Activated T-helper 2 cell treated with anti-CD3 and anti-CD28 coated beads, Interferon-gamma antibody, Interleukin-2, Interleukin-4, amounts not matched to agents 10 μg/mL and 5 μg/mL and 100 μg/mL, durations not matched to agents 14 hours and 24 hours and 36 hours (primary cell): ENCODE data around the gene MAPK10. TPM values are rescaled to one million over a fixed set of nuclear protein-coding genes. Genes with fewer than 3 reads are reported as not detected.
"Not testable (repeated sequence)": the region's sequence is repeated elsewhere in the genome, so short reads cannot be mapped to it uniquely, and the experiment has no call there.

ENCODE experiments used
- DNase-seq: peaks from one replicate; pipeline ENCODE4 v3.0.0; 2021; ENCODE audit warnings: low spot score
- H3K27ac Mint-ChIP-seq: one replicate; pipeline ENCODE4 v1.8.0; 2021; ENCODE audit warnings: mixed read lengths
- H3K27me3 Mint-ChIP-seq: one replicate; pipeline ENCODE4 v1.8.0; 2021; ENCODE audit warnings: low read depth, mixed read lengths
- H3K36me3 Mint-ChIP-seq: one replicate; pipeline ENCODE4 v1.8.0; 2021; ENCODE audit warnings: low read depth, mixed read lengths
- H3K4me1 Mint-ChIP-seq: one replicate; pipeline ENCODE4 v1.8.0; 2021; ENCODE audit warnings: low read depth, mixed read lengths
- H3K4me3 Mint-ChIP-seq: one replicate; pipeline ENCODE4 v1.8.0; 2021; ENCODE audit warnings: low read depth, mild to moderate bottlenecking, moderate library complexity, mixed read lengths
- H3K9me3 Mint-ChIP-seq: one replicate; pipeline ENCODE4 v1.8.0; 2021; ENCODE audit warnings: mixed read lengths
- intact Hi-C: fragments of 100-400 bp; cut with micrococcal nuclease; formaldehyde crosslinking; loops from one replicate; pipeline ENCODE4 v1.15.1; 2023
- total RNA-seq: library from RNA; stranded (reverse); gene quantifications from 2 replicates; pipeline ENCODE4 v1.2.3, GENCODE V29; 2022

MAPK10 gene
- total RNA-seq, 1 donor from 2014 or later, result not detected

DNA sequence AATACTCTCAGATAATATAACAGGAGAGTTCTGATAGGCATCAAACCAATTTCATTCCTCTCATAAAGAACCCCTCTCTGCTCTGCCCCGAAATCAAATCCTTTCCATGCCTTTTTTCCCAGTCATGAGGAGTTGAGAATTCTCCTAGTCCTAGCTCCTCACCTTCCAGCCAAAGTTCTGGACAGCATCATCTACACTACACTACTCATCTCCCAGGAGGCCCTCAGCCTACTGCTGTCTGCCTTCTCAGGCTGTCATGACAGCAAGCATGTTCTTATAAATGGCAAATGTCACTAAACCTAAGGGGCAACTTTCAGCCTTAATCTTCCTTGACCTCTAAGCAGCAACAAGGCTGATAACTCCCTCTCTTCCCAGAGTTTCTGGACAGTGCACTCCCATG, 26.6 kb downstream of the MAPK10 start:
- Mint-ChIP-seq H3K4me1 (no peaks in the 10 kb centered on the region), H3K27ac (no peak overlapping the region), H3K27me3 (no peaks in the 10 kb centered on the region), H3K36me3 (no peaks in the 10 kb centered on the region), H3K9me3 (no peaks in the 10 kb centered on the region), H3K4me3 (no peak overlapping the region)
- DNase-seq, result no peak
- intact Hi-C loops, result no loop called here

DNA sequence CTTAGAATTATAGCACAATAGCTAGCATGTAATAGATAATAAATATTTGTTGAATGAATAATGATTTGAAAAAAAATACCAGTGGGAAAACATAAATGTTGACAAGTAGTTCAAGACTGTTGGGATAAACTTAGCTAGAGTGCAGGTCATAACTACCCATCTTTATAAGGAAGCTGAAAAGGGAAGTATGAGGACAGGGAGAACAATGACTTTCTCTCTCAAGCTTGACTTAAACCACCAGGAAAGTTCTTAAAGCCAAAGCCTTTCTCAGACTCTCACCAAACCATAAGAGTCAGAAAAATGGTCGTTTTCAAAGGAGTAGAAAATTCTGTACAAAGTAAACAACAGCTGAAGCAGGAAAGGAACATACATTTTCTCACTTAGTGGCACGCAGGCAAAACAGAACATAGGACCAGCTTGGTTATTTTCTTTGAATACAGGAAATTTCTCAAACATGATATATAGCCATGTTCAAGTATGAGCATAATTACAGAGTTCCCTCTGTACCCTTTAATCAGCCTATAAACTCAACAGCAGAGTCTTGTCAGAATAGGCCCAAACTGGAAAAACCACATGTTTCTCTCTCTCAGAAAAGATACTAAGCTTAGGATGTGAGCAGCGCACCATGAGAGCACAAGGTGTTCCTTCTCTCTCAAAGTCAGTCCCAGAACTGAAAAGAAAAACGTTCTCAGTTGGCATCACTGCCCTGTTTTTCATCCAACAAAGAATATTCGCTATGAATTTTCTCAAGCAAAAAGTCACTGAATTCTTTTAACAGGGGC, 28.7 kb downstream of the MAPK10 start:
- Mint-ChIP-seq H3K27me3 (no peaks in the 10 kb centered on the region), H3K4me1 (no peaks in the 10 kb centered on the region), H3K27ac (no peak overlapping the region), H3K36me3 (no peaks in the 10 kb centered on the region), H3K4me3 (no peak overlapping the region), H3K9me3 (no peaks in the 10 kb centered on the region)
- no peak for DNase-seq
- intact Hi-C loops, result no loop called here

DNA sequence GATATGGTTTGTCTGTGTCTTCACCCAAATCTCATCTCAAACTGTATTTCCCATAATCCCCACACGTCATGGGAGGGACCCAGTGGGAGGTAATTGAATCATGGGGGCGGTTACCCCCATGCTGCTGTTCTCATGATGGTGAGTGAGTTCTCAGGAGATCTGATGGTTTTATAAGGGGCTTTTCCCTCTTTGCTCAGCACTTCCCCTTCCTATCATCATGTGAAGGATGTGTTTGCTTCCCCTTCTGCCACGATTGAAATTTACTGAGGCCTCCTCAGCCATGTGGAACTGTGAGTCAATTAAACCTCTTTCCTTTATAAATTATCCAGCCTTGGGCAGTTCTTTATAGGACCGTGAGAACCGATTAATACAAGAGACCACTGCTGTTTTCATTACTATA, 29.4 kb downstream of the MAPK10 start:
- H3K27ac Mint-ChIP-seq, DNase-seq, H3K9me3 Mint-ChIP-seq, H3K27me3 Mint-ChIP-seq, H3K36me3 Mint-ChIP-seq, H3K4me3 Mint-ChIP-seq, intact Hi-C loops, H3K4me1 Mint-ChIP-seq: not testable (repeated sequence)

DNA sequence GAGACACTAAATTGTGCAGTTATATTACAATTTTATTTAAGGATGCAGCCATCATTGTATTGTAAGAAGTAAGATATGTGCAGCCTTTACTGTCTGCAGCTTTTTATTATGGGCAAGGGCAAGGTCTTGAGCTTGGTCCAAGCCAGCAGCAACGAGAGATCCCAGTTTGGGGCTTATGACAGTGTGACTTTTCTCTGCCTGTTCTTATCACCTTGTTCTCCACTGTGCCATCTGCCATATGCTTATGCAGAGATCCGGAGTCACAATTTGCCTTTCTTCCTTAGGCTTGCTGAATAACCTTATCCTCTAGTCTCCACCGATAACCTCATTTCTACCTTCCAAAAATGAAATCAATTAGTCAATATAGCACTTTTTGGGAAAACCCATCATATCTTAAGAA, 30.4 kb downstream of the MAPK10 start:
- H3K9me3 Mint-ChIP-seq, result no peaks in the 10 kb centered on the region
- H3K4me3 Mint-ChIP-seq, result no peak overlapping the region
- no peak for DNase-seq
- no peaks in the 10 kb centered on the region for H3K4me1 Mint-ChIP-seq
- H3K27me3 Mint-ChIP-seq, result no peaks in the 10 kb centered on the region
- no peaks in the 10 kb centered on the region for H3K36me3 Mint-ChIP-seq
- intact Hi-C loops, result no loop called here
- H3K27ac Mint-ChIP-seq, result no peak overlapping the region

DNA sequence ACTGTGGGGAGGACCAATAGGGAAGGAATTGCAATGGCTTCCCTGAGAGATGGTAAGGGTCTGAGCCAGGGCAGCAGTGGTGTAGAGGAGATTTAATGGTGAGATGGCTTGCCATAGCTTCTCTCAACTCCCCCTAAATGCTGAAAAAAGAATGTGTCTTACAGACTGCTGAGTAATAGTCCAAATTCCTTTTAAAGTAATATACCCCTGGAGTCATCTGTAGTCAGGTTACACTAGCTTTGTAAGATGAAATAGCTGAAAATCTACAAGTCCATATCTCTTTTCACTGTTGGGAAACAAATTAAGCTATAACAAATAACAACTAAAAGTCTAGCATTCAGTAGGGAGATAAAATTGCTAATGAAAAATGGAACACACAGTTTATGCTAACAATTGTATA, 33.5 kb downstream of the MAPK10 start:
- no peaks in the 10 kb centered on the region for H3K27me3 Mint-ChIP-seq
- H3K9me3 Mint-ChIP-seq, result no peaks in the 10 kb centered on the region
- H3K4me3 Mint-ChIP-seq, result no peak overlapping the region
- H3K36me3 Mint-ChIP-seq, result no peaks in the 10 kb centered on the region
- DNase-seq, result no peak
- no peaks in the 10 kb centered on the region for H3K4me1 Mint-ChIP-seq
- intact Hi-C loops, result no loop called here
- no peak overlapping the region for H3K27ac Mint-ChIP-seq

DNA sequence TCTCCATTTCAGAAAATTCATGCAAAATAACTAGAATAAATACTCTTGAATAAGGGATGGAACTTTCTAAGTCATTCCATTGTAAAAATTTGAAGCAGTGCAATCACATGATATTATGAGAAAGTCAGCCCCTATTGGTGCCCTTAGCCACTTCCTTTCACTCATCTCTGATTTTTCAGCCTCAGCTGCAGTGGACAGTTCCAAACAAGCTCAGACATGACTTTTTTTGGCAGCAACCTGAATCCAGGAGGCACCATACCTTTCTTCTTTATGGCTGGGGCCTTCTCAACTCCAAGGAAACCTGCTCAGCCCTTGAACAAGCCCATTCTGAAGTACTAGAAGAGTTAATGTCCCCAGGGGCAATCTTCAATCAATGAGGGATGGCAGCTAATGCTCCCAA, 40.5 kb downstream of the MAPK10 start:
- Mint-ChIP-seq H3K27ac (no peak overlapping the region), H3K4me1 (no peaks in the 10 kb centered on the region), H3K9me3 (no peaks in the 10 kb centered on the region), H3K36me3 (no peaks in the 10 kb centered on the region), H3K27me3 (no peaks in the 10 kb centered on the region), H3K4me3 (no peak overlapping the region)
- intact Hi-C loops, result no loop called here
- DNase-seq, result no peak

DNA sequence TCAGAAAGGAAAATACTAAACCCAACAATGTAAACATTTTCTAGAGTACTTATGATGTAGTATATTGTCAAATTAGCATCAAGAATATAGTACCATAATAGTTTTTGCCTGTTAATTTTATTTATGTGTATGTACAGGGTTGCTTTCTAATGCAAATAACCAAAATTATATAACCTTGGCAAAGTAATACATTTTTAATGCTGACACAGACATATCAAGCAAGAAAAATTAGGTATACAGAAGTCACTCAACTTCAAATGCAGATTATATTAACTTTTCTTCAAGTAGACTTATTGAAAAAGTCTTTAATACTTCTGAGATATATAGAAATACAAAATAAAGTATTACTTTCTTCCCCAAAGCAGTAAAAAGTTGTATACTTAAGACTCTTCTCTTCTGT, 44.3 kb downstream of the MAPK10 start:
- no peaks in the 10 kb centered on the region for H3K27me3 Mint-ChIP-seq
- H3K4me1 Mint-ChIP-seq, result no peaks in the 10 kb centered on the region
- H3K9me3 Mint-ChIP-seq, result no peaks in the 10 kb centered on the region
- H3K27ac Mint-ChIP-seq, result no peak overlapping the region
- no peak for DNase-seq
- no peaks in the 10 kb centered on the region for H3K36me3 Mint-ChIP-seq
- intact Hi-C loops, result no loop called here
- no peak overlapping the region for H3K4me3 Mint-ChIP-seq

DNA sequence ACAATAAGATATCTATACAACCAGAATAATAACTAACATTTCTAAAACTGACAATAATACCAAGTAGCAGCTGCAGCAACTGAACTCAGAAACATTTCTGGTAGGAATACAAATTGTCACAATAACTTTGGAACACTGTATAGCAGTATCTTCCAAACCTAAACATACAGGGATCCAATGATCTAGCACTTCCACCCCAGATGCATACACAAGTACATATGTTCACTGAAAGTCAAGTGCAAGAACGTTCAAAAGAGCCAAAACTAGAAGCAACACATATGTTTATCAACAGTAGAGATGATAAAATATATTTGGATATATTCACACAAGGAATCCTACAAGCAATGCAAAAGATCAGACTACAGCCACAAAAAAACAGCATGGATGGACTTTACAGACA, 46.2 kb downstream of the MAPK10 start:
- no peaks in the 10 kb centered on the region for H3K4me1 Mint-ChIP-seq
- H3K27ac Mint-ChIP-seq, result no peak overlapping the region
- no peaks in the 10 kb centered on the region for H3K27me3 Mint-ChIP-seq
- no peaks in the 10 kb centered on the region for H3K36me3 Mint-ChIP-seq
- H3K9me3 Mint-ChIP-seq, result no peaks in the 10 kb centered on the region
- DNase-seq, result no peak
- H3K4me3 Mint-ChIP-seq, result no peak overlapping the region
- intact Hi-C loops, result no loop called here

DNA sequence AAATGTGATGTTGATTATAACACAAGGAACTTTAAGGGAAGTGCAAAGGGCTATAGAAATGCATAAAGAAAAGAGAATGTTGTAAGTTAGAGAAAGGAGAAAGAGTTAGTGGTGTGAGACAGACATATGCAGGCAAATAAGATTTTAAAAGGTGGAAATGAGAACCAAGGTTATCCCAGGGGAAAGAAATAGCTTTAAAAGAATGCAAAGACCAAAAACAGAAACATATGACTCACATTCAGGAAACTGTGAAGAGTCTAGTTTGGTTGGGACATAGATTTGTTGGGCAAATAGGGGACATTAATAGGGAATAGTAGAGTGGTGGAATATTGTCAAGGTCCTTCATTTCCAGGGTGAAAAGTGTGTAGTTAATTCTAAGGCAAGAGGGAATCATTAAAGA, 52.4 kb downstream of the MAPK10 start:
- no peaks in the 10 kb centered on the region for H3K4me1 Mint-ChIP-seq
- H3K9me3 Mint-ChIP-seq, result no peaks in the 10 kb centered on the region
- no peak for DNase-seq
- intact Hi-C loops, result no loop called here
- no peak overlapping the region for H3K4me3 Mint-ChIP-seq
- H3K36me3 Mint-ChIP-seq, result no peaks in the 10 kb centered on the region
- H3K27ac Mint-ChIP-seq, result no peak overlapping the region
- no peaks in the 10 kb centered on the region for H3K27me3 Mint-ChIP-seq

DNA sequence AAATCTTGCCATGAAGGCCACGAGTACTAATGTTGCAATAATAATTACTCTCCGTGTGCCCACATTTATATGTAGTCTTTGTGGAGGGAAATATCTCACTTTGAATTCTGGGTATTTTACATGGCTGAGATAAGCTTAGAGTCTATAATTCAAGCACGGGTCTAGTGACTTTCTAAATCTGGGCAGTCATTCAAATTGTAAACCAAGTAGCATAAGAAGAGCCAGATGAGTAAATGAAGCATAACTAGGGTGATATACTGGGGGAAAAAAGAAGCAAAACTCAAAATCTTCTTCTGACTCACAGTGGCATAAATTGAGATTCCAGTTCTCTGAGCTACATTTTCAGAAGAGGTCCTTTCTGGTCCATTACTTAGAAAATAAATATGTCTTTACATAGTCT, 53.0 kb downstream of the MAPK10 start:
- no peaks in the 10 kb centered on the region for H3K4me1 Mint-ChIP-seq

DNA sequence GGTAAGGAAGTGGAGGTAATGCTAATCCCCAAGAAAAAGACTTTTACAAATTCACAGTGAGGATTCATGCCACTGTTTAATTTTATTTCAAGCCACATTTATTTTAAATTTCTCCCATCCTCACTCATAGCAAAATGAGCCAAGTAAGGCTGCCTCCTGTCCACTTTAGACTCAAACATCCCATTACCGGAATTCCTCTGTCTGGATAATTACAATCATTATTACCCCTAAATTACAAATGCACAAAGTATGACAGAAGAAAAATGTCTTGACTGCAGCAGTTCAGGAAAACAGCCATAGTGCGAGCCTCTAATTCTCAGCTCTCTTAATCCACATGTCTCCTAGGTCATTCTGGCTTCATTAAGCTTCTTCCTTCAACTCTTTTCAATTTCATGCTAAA, 57.0 kb downstream of the MAPK10 start:
- no peaks in the 10 kb centered on the region for H3K36me3 Mint-ChIP-seq
- H3K9me3 Mint-ChIP-seq, result no peaks in the 10 kb centered on the region
- no peaks in the 10 kb centered on the region for H3K4me1 Mint-ChIP-seq
- no peak overlapping the region for H3K27ac Mint-ChIP-seq
- H3K27me3 Mint-ChIP-seq, result no peaks in the 10 kb centered on the region
- no peak for DNase-seq
- no peak overlapping the region for H3K4me3 Mint-ChIP-seq
- intact Hi-C loops, result no loop called here

More for the DNA sequence above, 53.0 kb downstream of the MAPK10 start:
- Mint-ChIP-seq H3K27ac (no peak overlapping the region), H3K9me3 (no peaks in the 10 kb centered on the region), H3K4me3 (no peak overlapping the region), H3K36me3 (no peaks in the 10 kb centered on the region), H3K27me3 (no peaks in the 10 kb centered on the region)
- intact Hi-C loops, result no loop called here
- DNase-seq, result no peak

DNA sequence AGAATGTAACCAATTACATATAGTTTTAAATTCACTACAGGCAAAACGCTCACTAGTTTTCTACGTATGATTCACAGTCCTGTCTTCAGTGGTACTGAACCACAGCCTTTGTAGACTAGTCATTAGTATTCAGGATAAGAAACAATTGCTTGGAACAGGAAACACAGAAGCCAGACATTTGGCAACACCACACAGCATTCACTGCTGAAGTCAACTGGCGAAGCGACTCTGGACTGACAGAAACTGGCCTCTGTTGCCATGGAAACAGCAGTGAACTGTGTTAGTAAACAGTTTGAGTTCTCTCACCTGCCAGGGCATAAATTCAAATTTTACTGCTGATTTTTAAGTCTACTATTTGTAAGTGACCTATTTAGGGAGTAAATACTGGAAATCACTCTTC, 57.6 kb downstream of the MAPK10 start:
- Mint-ChIP-seq H3K4me1 (no peaks in the 10 kb centered on the region), H3K4me3 (no peak overlapping the region), H3K27me3 (no peaks in the 10 kb centered on the region), H3K9me3 (no peaks in the 10 kb centered on the region), H3K27ac (no peak overlapping the region), H3K36me3 (no peaks in the 10 kb centered on the region)
- intact Hi-C loops, result no loop called here
- no peak for DNase-seq

DNA sequence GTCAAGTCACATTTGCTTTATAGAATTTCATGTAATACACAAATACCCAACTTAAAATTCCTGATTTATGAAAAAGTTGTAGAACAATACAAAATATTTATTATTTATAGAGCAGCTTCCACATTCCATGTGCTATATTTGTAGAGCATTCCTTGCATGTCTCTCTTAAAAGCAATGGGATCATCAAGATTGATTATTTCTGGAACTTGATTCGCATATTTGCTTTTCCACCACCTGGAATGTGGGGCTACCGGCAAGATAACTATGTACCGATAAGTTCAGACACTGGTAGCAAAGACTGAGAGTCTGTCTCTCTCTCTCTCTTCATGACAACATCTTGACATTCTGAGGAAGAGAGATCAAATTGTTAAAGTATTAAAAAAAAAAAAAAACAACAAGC, 59.3 kb downstream of the MAPK10 start:
- no peak for DNase-seq
- H3K9me3 Mint-ChIP-seq, result no peaks in the 10 kb centered on the region
- no peak overlapping the region for H3K4me3 Mint-ChIP-seq
- no peaks in the 10 kb centered on the region for H3K4me1 Mint-ChIP-seq
- no peaks in the 10 kb centered on the region for H3K27me3 Mint-ChIP-seq
- no peak overlapping the region for H3K27ac Mint-ChIP-seq
- no peaks in the 10 kb centered on the region for H3K36me3 Mint-ChIP-seq
- intact Hi-C loops, result no loop called here

DNA sequence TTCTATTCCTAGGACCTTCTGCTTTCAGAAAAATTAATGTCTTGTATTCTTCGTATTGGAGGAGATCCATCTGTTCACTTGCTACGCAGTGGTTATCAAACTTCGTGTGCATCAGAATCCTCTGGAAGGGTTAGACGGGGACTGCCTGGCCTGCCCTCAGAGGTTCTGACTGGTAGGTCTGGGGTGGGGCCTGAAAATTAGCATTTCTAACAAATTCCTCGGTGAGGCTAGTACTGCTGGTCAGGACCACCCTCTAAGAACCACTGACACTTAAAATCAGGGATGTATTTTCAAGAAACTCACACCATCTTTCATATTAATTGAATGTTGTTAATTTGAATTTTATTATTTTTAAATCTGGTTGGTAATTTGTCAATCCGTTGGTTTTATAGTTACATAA, 63.0 kb downstream of the MAPK10 start:
- Mint-ChIP-seq H3K27ac (no peak overlapping the region), H3K4me1 (no peaks in the 10 kb centered on the region), H3K27me3 (no peaks in the 10 kb centered on the region), H3K36me3 (no peaks in the 10 kb centered on the region), H3K4me3 (no peak overlapping the region), H3K9me3 (no peaks in the 10 kb centered on the region)
- no peak for DNase-seq
- intact Hi-C loops, result no loop called here
